ENCODE measurements around the gene PYGM. TPM values are rescaled to one million over a fixed set of nuclear protein-coding genes. Genes with fewer than 3 reads are reported as not detected.

Gene PYGM
- total and polyA plus RNA-seq, 2 of the 13 experiments (the other 11 are each of a cell fraction or from before 2014, with no cell fraction given), result 0.11 to 0.12 TPM

- TF ChIP-seq ZNF280B (CRISPR knock-in tag; IDR thresholded peaks at IDR 0.05; ENCODE audit: borderline replicate concordance), result no peak; the same call in 1 of the 2 replicates
- TF ChIP-seq ZNF160 (CRISPR knock-in tag; IDR thresholded peaks at IDR 0.05), result no peak
- TF ChIP-seq ZNF331 (CRISPR knock-in tag; IDR thresholded peaks at IDR 0.05), result 0 out of 2 replicates have a peak, but pooled peaks have one; percentile 9
- TF ChIP-seq SNAI1 (CRISPR knock-in tag; IDR thresholded peaks at IDR 0.05; ENCODE audit: borderline replicate concordance), result no peak
- TF ChIP-seq ESRRA (CRISPR knock-in tag; IDR thresholded peaks at IDR 0.05; ENCODE audit: low read depth), result no peak
- peak; percentile 72 for TF ChIP-seq ZBTB21 (CRISPR knock-in tag; IDR thresholded peaks at IDR 0.05)
- TF ChIP-seq FOXK1 (CRISPR knock-in tag; IDR thresholded peaks at IDR 0.05; ENCODE audit: borderline replicate concordance, low read depth), result 0 out of 2 replicates have a peak, but pooled peaks have one; percentile 60
- no peak for TF ChIP-seq KDM4B (CRISPR knock-in tag; IDR thresholded peaks at IDR 0.05)
- TF ChIP-seq RBAK (CRISPR knock-in tag; IDR thresholded peaks at IDR 0.05), result 0 out of 2 replicates have a peak, but pooled peaks have one; percentile 22
- TF ChIP-seq, protein P1, sequence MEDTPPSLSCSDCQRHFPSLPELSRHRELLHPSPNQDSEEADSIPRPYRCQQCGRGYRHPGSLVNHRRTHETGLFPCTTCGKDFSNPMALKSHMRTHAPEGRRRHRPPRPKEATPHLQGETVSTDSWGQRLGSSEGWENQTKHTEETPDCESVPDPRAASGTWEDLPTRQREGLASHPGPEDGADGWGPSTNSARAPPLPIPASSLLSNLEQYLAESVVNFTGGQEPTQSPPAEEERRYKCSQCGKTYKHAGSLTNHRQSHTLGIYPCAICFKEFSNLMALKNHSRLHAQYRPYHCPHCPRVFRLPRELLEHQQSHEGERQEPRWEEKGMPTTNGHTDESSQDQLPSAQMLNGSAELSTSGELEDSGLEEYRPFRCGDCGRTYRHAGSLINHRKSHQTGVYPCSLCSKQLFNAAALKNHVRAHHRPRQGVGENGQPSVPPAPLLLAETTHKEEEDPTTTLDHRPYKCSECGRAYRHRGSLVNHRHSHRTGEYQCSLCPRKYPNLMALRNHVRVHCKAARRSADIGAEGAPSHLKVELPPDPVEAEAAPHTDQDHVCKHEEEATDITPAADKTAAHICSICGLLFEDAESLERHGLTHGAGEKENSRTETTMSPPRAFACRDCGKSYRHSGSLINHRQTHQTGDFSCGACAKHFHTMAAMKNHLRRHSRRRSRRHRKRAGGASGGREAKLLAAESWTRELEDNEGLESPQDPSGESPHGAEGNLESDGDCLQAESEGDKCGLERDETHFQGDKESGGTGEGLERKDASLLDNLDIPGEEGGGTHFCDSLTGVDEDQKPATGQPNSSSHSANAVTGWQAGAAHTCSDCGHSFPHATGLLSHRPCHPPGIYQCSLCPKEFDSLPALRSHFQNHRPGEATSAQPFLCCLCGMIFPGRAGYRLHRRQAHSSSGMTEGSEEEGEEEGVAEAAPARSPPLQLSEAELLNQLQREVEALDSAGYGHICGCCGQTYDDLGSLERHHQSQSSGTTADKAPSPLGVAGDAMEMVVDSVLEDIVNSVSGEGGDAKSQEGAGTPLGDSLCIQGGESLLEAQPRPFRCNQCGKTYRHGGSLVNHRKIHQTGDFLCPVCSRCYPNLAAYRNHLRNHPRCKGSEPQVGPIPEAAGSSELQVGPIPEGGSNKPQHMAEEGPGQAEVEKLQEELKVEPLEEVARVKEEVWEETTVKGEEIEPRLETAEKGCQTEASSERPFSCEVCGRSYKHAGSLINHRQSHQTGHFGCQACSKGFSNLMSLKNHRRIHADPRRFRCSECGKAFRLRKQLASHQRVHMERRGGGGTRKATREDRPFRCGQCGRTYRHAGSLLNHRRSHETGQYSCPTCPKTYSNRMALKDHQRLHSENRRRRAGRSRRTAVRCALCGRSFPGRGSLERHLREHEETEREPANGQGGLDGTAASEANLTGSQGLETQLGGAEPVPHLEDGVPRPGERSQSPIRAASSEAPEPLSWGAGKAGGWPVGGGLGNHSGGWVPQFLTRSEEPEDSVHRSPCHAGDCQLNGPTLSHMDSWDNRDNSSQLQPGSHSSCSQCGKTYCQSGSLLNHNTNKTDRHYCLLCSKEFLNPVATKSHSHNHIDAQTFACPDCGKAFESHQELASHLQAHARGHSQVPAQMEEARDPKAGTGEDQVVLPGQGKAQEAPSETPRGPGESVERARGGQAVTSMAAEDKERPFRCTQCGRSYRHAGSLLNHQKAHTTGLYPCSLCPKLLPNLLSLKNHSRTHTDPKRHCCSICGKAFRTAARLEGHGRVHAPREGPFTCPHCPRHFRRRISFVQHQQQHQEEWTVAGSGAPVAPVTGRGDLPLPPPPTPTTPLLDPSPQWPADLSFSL (CRISPR knock-in tag; IDR thresholded peaks at IDR 0.05), result no peak
- TF ChIP-seq NFE2L2 (IDR thresholded peaks at IDR 0.05; ENCODE audit: low read length), result no peak
- TF ChIP-seq, protein P2, sequence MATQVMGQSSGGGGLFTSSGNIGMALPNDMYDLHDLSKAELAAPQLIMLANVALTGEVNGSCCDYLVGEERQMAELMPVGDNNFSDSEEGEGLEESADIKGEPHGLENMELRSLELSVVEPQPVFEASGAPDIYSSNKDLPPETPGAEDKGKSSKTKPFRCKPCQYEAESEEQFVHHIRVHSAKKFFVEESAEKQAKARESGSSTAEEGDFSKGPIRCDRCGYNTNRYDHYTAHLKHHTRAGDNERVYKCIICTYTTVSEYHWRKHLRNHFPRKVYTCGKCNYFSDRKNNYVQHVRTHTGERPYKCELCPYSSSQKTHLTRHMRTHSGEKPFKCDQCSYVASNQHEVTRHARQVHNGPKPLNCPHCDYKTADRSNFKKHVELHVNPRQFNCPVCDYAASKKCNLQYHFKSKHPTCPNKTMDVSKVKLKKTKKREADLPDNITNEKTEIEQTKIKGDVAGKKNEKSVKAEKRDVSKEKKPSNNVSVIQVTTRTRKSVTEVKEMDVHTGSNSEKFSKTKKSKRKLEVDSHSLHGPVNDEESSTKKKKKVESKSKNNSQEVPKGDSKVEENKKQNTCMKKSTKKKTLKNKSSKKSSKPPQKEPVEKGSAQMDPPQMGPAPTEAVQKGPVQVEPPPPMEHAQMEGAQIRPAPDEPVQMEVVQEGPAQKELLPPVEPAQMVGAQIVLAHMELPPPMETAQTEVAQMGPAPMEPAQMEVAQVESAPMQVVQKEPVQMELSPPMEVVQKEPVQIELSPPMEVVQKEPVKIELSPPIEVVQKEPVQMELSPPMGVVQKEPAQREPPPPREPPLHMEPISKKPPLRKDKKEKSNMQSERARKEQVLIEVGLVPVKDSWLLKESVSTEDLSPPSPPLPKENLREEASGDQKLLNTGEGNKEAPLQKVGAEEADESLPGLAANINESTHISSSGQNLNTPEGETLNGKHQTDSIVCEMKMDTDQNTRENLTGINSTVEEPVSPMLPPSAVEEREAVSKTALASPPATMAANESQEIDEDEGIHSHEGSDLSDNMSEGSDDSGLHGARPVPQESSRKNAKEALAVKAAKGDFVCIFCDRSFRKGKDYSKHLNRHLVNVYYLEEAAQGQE (IDR thresholded peaks at IDR 0.05; ENCODE audit: borderline replicate concordance in 1 of 2, low read depth in 1 of 2, low read length in 2 of 2), result peak in 1 of 2 experiments; percentile 16; a peak in 1 of 4 replicates
- no peak for TF ChIP-seq ZNF577 (CRISPR knock-in tag; IDR thresholded peaks at IDR 0.05; ENCODE audit: borderline replicate concordance, low read depth)
- TF ChIP-seq ZFP90 (CRISPR knock-in tag; IDR thresholded peaks at IDR 0.05; ENCODE audit: borderline replicate concordance), result no peak
- TF ChIP-seq, protein P3, sequence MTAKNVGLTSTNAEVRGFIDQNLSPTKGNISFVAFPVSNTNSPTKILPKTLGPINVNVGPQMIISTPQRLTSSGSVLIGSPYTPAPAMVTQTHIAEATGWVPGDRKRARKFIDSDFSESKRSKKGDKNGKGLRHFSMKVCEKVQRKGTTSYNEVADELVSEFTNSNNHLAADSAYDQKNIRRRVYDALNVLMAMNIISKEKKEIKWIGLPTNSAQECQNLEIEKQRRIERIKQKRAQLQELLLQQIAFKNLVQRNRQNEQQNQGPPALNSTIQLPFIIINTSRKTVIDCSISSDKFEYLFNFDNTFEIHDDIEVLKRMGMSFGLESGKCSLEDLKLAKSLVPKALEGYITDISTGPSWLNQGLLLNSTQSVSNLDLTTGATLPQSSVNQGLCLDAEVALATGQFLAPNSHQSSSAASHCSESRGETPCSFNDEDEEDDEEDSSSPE (CRISPR knock-in tag; IDR thresholded peaks at IDR 0.05), result no peak
Measured at GRCh38 chr11:64778473-64779298, 18.9 kb upstream of the PYGM start, which contains the start of gene SF1 (continued).

Data from HepG2 (cell line).